Muscle layer of colon (tissue), 2 donors: Measurements from ENCODE around the gene HPGD.
A peak's percentile ranks its signal among the peaks of the same experiment; 100 is the strongest.

Experiments
- H3K27ac ChIP-seq: one replicate; pipeline ENCODE4 v1.7.0; 2013; ENCODE audit warnings: low read depth, mild to moderate bottlenecking, low read length, moderate library complexity
- H3K27me3 ChIP-seq, 2 donors: one replicate each; pipeline ENCODE4 v1.7.0; 2013; ENCODE audit warnings: low read length in 2 of 2, mild to moderate bottlenecking in 2 of 2; ENCODE audit not compliant: insufficient read depth in 2 of 2, control insufficient read depth in 1 of 2
- H3K36me3 ChIP-seq: one replicate; pipeline ENCODE4 v1.7.0; 2013; ENCODE audit warnings: mild to moderate bottlenecking, low read length; ENCODE audit not compliant: insufficient read depth
- H3K4me1 ChIP-seq: one replicate; pipeline ENCODE4 v1.7.0; 2013; ENCODE audit warnings: mild to moderate bottlenecking, low read length; ENCODE audit not compliant: insufficient read depth
- H3K4me3 ChIP-seq, 2 donors: one replicate each; pipeline ENCODE4 v1.7.0; 2013; ENCODE audit warnings: low read length in 2 of 2, low read depth in 1 of 2, mild to moderate bottlenecking in 1 of 2, moderate library complexity in 1 of 2
- H3K9ac ChIP-seq: one replicate; pipeline ENCODE4 v1.7.0; 2013; ENCODE audit warnings: low read length
- H3K9me3 ChIP-seq: one replicate; pipeline ENCODE4 v1.7.0; 2013; ENCODE audit warnings: mild to moderate bottlenecking, low read length
- donor health status: abdominal sarcoma.
- donor health status: Adenocarcinoma of cecum.

The HPGD gene

DNA sequence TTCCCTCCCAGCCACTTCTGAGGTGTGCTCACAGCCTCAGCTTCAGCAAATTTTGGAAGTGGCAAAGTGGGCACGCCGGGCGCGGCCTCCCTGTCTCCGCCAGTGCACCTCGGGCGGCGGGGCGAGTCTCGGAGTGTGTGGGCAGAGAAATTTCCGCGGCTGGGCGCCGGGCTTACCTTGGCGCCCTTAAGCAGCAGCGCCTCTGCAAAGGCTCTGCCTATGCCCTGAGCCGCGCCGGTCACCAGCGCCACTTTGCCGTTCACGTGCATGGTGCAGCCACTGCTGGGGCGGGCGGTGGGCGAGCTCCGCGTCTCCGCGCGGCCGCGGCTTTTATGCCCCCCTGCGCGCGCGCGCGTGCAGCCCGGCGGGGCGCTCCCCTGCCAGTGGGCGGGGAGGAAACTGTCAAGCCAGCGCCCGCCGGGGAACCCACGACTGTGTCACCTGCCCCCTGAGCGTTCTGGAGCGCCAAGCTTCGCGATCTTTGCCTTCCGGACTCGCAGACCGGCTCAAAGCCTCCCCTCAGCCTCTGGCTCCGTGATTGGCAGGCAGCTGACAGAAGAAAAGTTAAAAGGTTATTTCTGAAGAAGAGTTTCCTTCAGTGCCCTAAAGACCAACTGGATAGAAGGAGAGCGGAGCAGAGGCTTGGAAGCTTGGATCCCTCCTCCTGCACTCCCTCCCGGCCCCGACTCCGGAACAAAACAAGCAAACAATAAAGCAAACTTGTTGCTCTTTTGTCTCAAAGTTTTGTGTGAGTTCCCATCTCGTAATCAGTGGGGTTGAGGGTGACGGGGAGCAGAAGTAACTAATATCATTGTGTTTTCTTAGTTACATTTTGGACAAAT, at the start of gene HPGD:
Gene HPGD (minus strand): TSS at position 306 of the 842 bp plus-strand sequence. CDS start 37 bp downstream, at position 269.
- Histone ChIP-seq H3K9me3 (no peaks in the 10 kb centered on the region), H3K4me3 (peak within 1 kb of the TSS; percentile 92), H3K4me1 (peaks cover 12% of the 10 kb centered on the region), H3K9ac (peak within 1 kb of the TSS; percentile 77), H3K36me3 (no peaks in the 10 kb centered on the region), H3K27ac (peak within 1 kb of the TSS; percentile 71), H3K27me3 (no peaks in the 10 kb centered on the region)

DNA sequence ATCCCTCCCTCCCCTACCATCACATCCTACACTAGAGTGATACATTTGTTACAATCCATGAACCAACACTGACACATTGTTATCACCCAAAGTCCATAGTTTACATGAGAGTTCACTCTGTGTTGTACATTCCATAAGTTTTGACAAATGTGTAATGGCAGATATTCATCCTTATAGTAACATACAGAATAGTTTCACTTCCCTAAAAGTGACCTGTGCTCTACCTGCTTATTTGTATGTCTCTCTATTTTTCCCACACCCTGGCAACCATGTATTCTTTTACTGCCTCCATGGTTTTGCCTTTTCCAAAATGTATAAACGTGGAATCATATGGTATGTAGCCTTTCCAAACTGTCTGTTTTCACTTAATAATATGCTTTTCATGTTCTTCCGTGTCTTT, 42.2 kb upstream of the HPGD start:
- no peak overlapping the region for H3K4me3 ChIP-seq
- H3K4me1 ChIP-seq = no peaks in the 10 kb centered on the region
- H3K27ac ChIP-seq = no peak overlapping the region
- H3K9ac ChIP-seq = no peak overlapping the region
- H3K36me3 ChIP-seq = no peaks in the 10 kb centered on the region
- no peaks in the 10 kb centered on the region for H3K9me3 ChIP-seq
- H3K27me3 ChIP-seq = no peaks in the 10 kb centered on the region

DNA sequence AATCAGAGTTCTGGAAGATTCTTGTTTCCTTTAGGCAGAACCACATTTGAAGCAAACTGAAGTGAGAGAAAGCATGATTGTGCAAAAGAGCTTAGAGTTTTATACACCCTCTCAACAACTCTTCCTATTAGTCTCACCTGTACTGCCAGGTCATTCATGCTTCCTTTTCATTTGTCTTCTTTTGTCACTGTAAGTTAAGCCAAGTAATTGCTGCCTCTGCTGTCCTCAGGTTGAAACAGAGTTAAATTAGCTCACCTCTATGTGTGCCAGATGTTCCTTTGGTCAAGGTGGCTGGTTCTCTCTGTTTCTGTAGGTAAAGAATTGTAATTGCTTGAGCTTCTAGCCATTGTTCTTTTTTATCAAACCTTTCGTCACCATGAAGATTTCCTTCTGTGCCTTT, 41.1 kb upstream of the HPGD start:
- Histone ChIP-seq H3K36me3 (no peaks in the 10 kb centered on the region), H3K4me1 (no peaks in the 10 kb centered on the region), H3K9me3 (no peaks in the 10 kb centered on the region), H3K4me3 (no peak overlapping the region), H3K27me3 (no peaks in the 10 kb centered on the region), H3K9ac (no peak overlapping the region), H3K27ac (no peak overlapping the region)

DNA sequence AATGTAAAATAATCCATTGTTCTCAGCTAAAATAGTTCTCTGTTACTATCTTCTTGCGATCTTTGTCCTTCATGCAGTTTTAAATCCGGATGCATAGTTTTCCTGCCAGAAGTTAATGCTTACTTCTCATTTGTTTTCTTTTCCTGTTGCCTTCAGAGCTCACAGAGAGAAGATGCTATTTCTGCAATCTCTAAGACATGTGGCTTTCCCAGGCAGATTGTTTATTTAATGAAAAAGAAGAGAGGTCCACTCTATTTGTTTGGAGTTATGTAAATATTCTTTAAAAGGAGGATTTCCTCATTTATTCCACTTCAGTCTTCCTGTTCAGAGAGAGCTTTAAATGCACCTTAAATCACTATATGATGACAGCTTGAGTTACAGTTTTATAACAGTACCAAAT, 39.3 kb upstream of the HPGD start:
- H3K36me3 ChIP-seq = no peaks in the 10 kb centered on the region
- H3K9ac ChIP-seq = no peak overlapping the region
- no peaks in the 10 kb centered on the region for H3K27me3 ChIP-seq
- H3K9me3 ChIP-seq = no peaks in the 10 kb centered on the region
- no peak overlapping the region for H3K27ac ChIP-seq
- no peaks in the 10 kb centered on the region for H3K4me1 ChIP-seq
- H3K4me3 ChIP-seq = no peak overlapping the region

DNA sequence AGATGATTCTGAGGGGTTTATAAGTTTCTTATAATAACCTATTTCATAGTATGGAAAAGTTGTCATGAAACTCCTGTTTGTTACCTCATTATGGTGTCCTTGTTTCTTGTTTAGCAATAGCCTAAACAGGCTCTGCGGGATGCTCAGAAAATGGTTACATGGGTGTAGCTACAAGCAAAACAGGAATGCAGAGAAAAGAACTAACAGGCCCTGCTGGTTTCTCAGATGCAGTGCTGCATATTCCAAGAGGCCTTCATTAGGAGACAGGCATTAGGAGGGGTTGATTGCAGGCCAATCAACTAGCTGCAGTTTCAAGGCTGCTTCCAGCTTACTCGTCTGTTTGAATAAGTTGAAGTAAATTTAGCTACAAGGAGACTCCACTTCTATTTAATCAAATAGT, 37.6 kb upstream of the HPGD start:
- H3K9me3 ChIP-seq = no peaks in the 10 kb centered on the region
- no peak overlapping the region for H3K4me3 ChIP-seq
- no peaks in the 10 kb centered on the region for H3K27me3 ChIP-seq
- H3K9ac ChIP-seq = no peak overlapping the region
- H3K4me1 ChIP-seq = no peaks in the 10 kb centered on the region
- no peaks in the 10 kb centered on the region for H3K36me3 ChIP-seq
- H3K27ac ChIP-seq = no peak overlapping the region

DNA sequence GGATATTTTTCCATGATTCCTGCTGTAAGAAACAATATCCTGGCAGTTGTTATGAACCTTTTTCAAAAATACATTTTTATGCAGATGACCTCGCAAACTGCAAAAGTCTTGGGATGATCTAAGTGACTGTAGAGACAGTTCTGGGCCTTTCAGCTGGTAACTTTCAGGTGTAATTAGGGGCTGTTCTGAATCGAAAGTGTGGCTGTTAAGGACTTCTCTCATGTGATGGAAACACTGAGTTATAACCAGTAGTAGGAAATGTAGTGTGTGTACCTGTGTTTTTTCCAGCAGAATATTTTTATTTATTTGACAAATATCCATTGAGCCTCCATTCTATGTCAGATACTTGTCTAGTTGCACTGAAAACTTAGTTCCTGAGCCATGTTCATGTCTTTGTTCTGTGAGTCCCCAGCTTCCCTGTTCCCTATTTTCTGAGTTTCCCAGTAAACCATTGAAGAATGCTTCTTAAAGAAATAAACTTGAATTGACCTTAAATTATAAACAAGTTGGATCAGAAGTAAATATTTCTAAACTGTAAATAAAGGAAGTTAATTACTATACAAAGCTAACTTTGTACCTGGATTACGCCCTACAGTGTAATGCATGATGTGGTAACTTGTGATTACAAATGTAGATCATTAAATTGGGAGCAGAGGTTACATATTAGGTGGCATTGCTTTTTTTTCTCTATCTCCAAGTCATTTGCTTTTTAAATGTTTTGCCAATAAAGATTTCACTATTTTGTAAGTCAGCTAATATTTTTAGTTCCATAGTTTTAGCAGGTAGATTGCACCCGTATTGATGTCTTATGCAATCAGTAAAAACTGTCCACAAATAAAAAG, 33.7 kb upstream of the HPGD start:
- Histone ChIP-seq H3K27ac (no peak overlapping the region), H3K4me3 (no peak overlapping the region)

DNA sequence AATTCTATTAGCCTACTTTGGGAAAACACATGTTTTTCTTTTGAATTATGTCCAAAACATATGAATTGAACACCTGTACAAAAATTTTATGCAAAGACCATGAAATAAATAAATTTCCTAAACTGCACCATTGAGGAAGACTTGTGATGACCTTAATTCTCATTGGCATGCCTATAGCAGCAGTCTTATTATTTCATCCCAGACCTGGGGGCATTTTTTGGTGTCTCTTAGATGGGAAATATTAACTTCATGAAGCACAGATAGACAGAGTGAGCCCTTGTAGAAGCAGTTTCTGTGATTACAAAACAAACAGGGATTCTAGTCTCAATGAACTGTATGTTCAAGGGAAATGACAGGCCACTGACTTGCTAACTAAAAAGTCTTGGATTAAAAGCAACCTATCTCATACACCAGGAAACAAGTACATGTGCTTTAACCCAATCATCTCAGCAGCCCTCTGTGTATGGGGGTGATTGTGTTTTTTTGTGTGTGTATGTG, 32.0 kb upstream of the HPGD start:
- H3K9me3 ChIP-seq = no peaks in the 10 kb centered on the region
- H3K36me3 ChIP-seq = no peaks in the 10 kb centered on the region
- no peak overlapping the region for H3K4me3 ChIP-seq

More for the DNA sequence above, 33.7 kb upstream of the HPGD start:
- no peaks in the 10 kb centered on the region for H3K27me3 ChIP-seq
- no peak overlapping the region for H3K9ac ChIP-seq
- H3K9me3 ChIP-seq = no peaks in the 10 kb centered on the region
- H3K4me1 ChIP-seq = no peaks in the 10 kb centered on the region
- H3K36me3 ChIP-seq = no peaks in the 10 kb centered on the region

DNA sequence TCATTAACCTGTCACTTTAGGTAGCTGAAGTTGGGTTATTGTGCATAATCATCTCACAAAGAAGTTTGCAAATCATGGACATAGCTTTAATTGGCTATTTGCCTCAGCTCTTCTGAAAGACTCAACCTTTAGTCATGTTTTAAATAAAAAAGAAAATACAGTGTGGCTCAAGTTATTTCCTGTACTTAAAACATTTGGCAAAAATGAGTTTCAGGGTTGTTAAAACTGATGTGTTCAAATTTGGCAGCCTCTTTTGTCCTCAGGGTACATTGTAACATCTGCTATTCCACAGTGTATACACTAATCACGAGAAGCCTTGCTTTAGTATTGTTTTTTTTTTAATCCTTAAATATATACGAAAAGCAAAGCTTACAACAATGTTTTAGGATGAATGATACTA, 31.5 kb upstream of the HPGD start:
- Histone ChIP-seq H3K4me1 (no peaks in the 10 kb centered on the region), H3K9me3 (no peaks in the 10 kb centered on the region), H3K27me3 (no peaks in the 10 kb centered on the region), H3K36me3 (no peaks in the 10 kb centered on the region), H3K4me3 (no peak overlapping the region), H3K27ac (no peak overlapping the region), H3K9ac (no peak overlapping the region)

More for the DNA sequence above, 32.0 kb upstream of the HPGD start:
- Histone ChIP-seq H3K4me1 (no peaks in the 10 kb centered on the region), H3K27me3 (no peaks in the 10 kb centered on the region), H3K27ac (no peak overlapping the region), H3K9ac (no peak overlapping the region)

DNA sequence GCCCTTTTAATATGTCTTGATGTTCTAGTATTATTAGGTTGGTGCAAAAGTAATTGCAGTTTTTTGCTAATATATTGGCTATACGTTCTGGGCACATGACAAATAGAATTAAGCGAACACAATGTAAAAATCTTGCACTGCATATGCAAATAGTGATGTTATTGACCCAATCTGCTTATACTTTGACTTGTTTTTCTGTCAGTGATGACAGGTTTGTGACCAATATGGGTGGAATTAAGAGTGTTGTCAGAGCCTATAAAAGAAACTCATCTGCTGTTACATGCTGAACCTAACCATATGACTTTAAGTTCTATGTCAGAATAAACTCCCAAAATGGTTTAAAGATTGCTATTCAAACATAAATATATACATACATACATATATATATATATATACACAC, 30.7 kb upstream of the HPGD start:
- H3K4me3 ChIP-seq = no peak overlapping the region
- no peaks in the 10 kb centered on the region for H3K36me3 ChIP-seq
- no peak overlapping the region for H3K9ac ChIP-seq
- no peaks in the 10 kb centered on the region for H3K27me3 ChIP-seq
- no peak overlapping the region for H3K27ac ChIP-seq
- H3K9me3 ChIP-seq = no peaks in the 10 kb centered on the region
- no peaks in the 10 kb centered on the region for H3K4me1 ChIP-seq

DNA sequence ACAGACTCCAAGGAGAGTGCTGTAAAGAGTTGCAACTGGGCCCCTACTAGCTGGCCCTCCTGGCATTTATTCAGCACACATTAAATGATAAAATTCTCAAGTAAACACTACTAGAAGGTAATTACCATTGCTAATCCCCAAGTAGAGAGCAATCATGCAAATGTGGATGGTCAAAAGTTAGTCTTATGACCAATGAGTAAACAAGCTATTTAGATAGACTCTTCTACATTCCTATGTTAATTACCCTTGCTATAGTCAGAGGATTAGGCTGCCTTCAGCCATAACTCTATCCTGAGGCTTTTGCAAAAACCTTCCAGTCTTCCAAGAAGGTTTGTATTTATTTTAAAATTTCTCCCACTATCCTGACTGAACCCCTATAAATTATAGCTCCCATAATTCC, 28.3 kb upstream of the HPGD start:
- Histone ChIP-seq H3K27me3 (no peaks in the 10 kb centered on the region), H3K4me3 (no peak overlapping the region), H3K36me3 (no peaks in the 10 kb centered on the region)

DNA sequence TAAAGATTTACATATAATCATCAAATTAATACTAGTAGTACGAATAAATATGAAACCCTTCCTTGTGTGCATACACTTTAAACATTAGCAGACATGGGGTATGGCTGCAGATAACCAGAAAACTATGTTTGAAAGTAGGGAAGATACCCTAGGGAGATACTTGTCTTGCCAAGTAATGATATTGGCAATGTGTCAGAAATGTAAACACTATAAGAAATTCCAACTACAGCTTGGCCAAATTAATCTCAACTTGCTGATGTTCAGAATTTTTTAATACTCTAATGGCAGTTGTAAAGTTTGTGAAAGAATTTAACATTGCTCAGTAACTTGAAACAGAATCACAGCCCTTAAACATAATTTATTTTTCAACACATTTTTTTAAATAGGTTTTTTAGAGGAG, 27.4 kb upstream of the HPGD start:
- Histone ChIP-seq H3K4me3 (no peak overlapping the region), H3K27me3 (no peaks in the 10 kb centered on the region), H3K4me1 (no peaks in the 10 kb centered on the region), H3K27ac (no peak overlapping the region), H3K9ac (no peak overlapping the region), H3K36me3 (no peaks in the 10 kb centered on the region), H3K9me3 (no peaks in the 10 kb centered on the region)

More for the DNA sequence above, 28.3 kb upstream of the HPGD start:
- Histone ChIP-seq H3K9me3 (no peaks in the 10 kb centered on the region), H3K27ac (no peak overlapping the region), H3K9ac (no peak overlapping the region), H3K4me1 (no peaks in the 10 kb centered on the region)
